ENCODE measurements around the gene SLC51B.
A peak's percentile ranks its signal among the peaks of the same experiment; 100 is the strongest.
"Not testable (repeated sequence)": the region's sequence is repeated elsewhere in the genome, so short reads cannot be mapped to it uniquely, and the experiment has no call there.

Gene SLC51B

GRCh38 chr15:65044724-65045481 lies at the start of gene SLC51B:
Gene SLC51B (plus strand): TSS chr15:65045387. CDS start chr15:65050005, 4,618 bp downstream.
- DNase-seq = no peak

- no peak for DNase-seq
Measured at GRCh38 chr15:64997066-64997465, 48.1 kb upstream of the SLC51B start.

DNA sequence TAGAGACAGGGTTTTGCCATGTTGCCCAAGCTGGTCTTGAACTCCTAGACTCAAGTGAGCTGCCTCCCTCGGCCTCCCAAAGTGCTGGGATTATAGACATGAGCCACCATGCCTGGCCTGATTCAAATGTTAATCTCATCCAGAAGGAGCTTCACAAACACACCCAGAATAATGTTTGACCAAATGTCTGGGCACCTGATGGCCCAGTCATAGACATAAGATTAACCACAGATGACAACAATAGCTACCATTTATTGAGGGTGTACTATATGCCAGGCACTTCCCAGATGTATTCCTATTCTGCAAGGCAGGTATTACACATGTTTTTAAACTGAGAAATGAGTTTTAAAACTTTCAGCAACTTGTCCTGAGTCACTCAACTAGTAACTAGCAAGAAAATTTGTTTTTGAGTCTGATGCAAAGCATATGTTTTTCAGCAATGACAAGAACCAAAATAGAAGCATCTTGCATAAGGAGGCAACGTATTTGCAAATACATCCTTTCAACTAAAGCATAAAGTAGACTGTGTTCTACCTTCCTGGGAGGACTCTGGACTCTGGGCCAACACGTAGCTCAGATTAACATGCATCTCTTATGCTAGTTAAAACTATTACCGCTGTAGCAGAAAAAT lies 47.3 kb upstream of the SLC51B start:
- no peak for DNase-seq

DNA sequence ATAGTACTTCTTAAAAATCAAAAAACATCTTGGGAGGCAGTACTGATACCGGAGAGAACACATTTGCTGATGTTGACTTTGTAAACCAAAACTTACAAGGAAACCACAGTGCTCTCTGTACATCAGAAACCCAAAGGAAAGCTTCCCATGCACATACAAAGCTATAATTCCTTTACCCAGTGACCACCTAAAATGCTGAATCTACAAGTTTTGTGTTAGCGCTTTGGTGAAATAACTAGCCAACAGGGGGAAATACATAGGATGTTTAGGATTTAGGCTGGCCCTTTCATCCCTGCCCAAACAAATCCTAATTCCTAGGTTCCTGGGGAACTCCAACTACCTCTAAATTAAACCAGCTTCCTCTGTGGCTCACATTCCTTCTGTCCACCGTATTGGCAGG lies 40.2 kb upstream of the SLC51B start:
- no peak for DNase-seq

DNA sequence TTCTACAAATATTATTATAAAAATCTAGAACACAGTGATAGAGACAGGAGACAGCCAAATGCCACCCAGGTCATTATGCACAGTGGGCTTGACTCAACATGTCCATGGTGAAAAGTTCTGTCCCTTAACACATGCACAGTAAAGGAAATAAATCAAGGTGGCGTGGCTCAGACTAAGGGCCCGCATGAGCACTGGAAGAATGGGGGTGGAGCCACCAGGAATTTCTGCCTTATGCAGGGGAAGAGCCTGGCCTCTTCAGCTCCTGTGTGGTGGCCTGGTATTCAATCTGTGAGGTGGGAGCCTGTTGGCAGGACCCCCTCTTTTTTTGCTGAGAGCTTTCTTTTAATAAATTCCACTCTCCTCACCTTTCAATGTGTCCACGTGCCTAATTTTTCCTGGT lies 38.3 kb upstream of the SLC51B start:
- no peak for DNase-seq

GRCh38 chr15:65008983-65009382 lies 36.2 kb upstream of the SLC51B start:
- DNase-seq = peak; percentile 21

GRCh38 chr15:65011198-65011597 lies 34.0 kb upstream of the SLC51B start:
- not testable (repeated sequence) for DNase-seq

GRCh38 chr15:65020419-65020818 lies 24.8 kb upstream of the SLC51B start:
- DNase-seq = no peak

DNA sequence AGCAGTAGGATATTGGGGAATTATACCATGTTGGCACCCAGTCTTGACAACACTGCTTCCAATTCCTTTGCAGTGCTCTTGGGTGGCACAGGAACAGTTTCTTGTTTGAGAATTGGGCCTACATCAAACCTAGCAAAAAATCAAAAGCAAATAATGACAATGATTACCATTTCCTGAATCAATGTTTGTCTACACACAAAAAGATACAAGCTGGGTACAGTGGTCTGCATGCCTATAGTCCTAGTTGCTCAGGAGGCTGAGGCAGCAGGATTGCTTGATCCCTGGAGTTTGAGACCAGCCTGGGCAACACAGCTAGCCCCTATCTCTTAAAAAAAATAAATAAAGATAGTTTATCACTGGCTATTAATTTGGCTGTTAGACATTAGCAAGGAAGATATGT lies 23.7 kb upstream of the SLC51B start:
- no peak for DNase-seq

DNA sequence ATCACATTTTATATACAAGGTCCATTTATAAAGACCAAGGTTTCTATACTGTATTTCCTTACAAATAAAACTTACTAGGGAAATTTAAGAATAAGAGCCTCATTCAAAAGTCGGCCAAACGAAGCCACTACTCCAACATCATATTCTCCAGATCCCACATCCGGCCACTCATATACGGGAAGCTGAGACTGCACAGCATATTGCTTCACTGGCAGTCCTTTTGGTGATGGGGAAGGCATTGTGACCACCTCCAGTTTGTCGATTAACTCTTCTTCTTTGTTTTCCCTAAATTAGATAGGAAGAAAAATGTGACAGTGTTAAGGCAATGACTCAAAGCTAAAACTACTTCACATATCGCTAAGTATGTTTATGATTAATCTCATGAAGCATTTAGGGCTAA lies 18.4 kb upstream of the SLC51B start:
- DNase-seq = no peak

- DNase-seq = no peak
Measured at GRCh38 chr15:65027593-65027992, 17.6 kb upstream of the SLC51B start.

GRCh38 chr15:65028338-65028737 lies 16.8 kb upstream of the SLC51B start:
- DNase-seq = peak; percentile 17

GRCh38 chr15:65028921-65029735 lies 16.1 kb upstream of the SLC51B start, which contains the start of gene MTFMT:
Gene MTFMT (minus strand): TSS chr15:65029639. CDS start chr15:65029613, 26 bp downstream.
- peak; percentile 88 for DNase-seq

DNA sequence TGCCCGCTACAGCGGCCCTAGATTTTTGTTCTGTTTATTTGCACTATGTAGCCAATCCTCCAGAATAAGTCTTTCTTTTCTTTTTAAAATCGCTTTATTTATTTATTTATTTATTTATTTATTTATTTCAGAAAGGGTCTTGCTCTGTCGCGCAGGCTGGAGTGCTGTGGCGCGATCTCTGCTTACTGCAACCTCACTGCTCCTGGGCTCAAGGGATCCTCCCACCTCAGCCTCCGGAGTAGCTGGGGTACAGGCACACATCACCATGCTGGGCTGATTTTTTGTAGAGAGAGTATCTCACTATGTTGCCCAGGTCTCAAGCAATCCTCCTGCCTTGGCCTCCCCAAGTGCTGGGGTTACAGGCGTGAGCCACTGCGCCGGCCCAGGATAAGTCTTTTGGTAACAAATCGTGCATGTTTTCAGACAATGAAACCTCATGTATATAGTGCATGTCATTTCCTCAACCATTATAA lies 15.4 kb upstream of the SLC51B start:
- no peak for DNase-seq

GRCh38 chr15:65032801-65033537 lies 12.2 kb upstream of the SLC51B start:
- peak; percentile 80 for DNase-seq

- peak; percentile 68 for DNase-seq
Measured at GRCh38 chr15:65033659-65034269, 11.4 kb upstream of the SLC51B start.

DNA sequence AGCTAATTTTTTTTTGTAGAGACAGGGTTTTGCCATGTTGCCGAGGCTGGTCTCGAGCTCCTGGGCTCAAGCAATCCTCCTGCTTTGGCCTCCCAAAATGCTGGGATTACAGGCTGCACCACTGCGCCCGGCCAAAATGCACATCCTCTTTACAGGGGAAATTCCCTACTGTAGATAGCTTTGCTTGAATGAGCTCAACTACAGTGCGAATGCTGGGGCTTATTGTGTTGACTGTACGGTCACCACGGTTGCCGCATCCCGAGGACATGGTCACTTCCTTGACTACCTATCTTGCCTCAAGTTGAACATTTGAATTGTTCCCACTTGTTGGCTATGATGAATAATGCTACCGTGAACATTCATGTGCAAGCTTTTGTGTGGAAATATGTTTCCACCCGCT lies 10.5 kb upstream of the SLC51B start:
- DNase-seq = no peak

DNA sequence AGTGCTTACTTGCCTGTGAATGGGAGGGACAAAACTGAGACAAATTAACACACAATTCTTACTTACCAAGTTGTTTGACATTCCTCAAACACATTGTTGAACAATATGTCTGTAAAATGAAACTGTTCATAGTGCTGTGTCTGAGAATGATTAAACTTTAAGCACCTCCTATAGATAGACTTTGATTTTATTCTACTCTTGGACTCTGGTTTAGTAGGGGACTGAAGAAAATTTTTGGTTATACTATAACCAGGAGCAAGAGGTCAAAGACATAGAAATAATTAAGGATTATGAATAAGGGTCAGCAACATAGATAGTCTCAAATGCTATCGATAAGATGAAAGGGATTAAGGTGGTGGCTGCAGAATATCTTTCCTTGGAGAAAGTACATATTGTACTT lies 7.9 kb upstream of the SLC51B start:
- DNase-seq = no peak

DNA sequence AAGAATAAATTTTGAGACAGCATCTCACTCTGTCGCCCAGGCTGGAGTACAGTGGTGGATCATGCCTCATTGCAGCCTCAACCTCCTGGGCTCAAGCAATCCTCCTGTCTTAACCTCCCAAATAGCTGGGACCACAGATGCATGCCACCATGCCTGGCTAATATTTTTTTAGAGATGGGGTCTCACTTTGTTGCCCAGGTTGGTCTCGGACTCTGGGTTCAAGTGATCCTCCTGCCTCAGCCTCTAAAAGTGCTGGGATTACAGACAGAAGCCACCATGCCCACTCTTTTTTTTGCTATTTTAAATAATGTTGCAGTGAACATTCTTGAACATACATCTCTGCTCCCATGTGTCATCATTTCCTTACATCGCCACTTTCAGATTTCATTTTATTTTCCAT lies 6.8 kb upstream of the SLC51B start:
- DNase-seq = no peak

DNA sequence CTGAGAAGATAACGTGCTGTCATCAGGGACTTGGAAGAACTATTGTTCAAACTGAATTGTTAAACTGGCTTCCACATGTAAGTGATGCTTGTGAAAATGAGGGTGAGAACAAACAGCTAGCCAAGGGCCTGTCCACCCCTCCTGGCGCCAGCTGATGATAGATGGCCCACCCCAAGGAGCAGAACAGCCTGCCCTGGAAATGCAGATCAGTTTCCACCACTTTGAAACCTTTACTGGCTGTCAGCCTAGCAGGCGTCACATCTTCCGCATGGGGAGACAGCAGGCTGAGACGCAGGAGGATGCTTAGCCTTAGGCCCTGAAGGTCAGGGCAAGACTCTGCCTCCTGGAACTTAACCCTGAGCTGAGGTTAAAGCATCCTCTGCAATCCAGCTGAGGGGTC lies 6.4 kb upstream of the SLC51B start:
- DNase-seq = no peak

GRCh38 chr15:65040461-65040860 lies 4.7 kb upstream of the SLC51B start:
- no peak for DNase-seq

GRCh38 chr15:65041787-65042186 lies 3.4 kb upstream of the SLC51B start:
- no peak for DNase-seq
